Mucosa of descending colon (tissue), 3 donors: ENCODE results near the gene CBX8. TPM values are rescaled to one million over a fixed set of nuclear protein-coding genes. Genes with fewer than 3 reads are reported as not detected.

Source experiments
- ATAC-seq: fragments of 200-7000 bp; cut with Tn5 transposase; one replicate; pipeline ENCODE4 v1.9.1; 2020; ENCODE audit warnings: mild to moderate bottlenecking, moderate library complexity
- DNase-seq, 3 donors: peaks; one replicate each; pipeline ENCODE4 v3.0.0-alpha.2; 2020
- H3K36me3 ChIP-seq: fragments of 200-600 bp; one replicate; pipeline ENCODE4 v1.8.0; 2021; ENCODE audit warnings: low read depth, mild to moderate bottlenecking
- H3K4me1 ChIP-seq: fragments of 200-600 bp; one replicate; pipeline ENCODE4 v1.8.0; 2021; ENCODE audit warnings: low read depth, mild to moderate bottlenecking
- H3K4me3 ChIP-seq: fragments of 200-600 bp; one replicate; pipeline ENCODE4 v1.8.0; 2021; ENCODE audit warnings: mild to moderate bottlenecking
- H3K9me3 ChIP-seq: fragments of 200-600 bp; one replicate; pipeline ENCODE4 v1.8.0; 2021; ENCODE audit warnings: mild to moderate bottlenecking
- intact Hi-C, 2 donors: fragments of 100-400 bp; cut with DNase I in 1 of 2; cut with micrococcal nuclease in 1 of 2; formaldehyde crosslinking; loops; one replicate each; pipeline versions ENCODE4 v1.11.0 to v1.11.1; 2022; cut with DNase I, micrococcal nuclease
- total RNA-seq, 3 donors: library from RNA; stranded (reverse); fragmentation: NEBNext Ultra II Directional in 2 of 3; extraction: Animal tissue kit (Norgen Biotek cat#: 25700) in 2 of 3; gene quantifications; one replicate each; pipeline versions ENCODE4 v1.2.1 to v1.2.4, GENCODE V29; 2021 to 2023
- TF ChIP-seq, protein P1 (sequence below): fragments of 200-600 bp; IDR thresholded peaks from one replicate; pipeline ENCODE4 v1.8.0; 2022; ENCODE audit warnings: antibody characterized with exemption, mild to moderate bottlenecking
- donor health status: DM: no; HTN: no; CAD: no; lungs with moderate emphysema.
- donor health status: DM: no; HTN: no; CAD: no.
- donor health status: DM: no; HTN: yes; CAD: no.

CBX8 gene
- total RNA-seq, 3 donors from 2014 or later, result 3.4 to 4.7 (median 4.0) TPM

- Histone ChIP-seq H3K4me3 (no peak overlapping the region), H3K36me3 (no peaks in the 10 kb centered on the region), H3K4me1 (peaks cover 8% of the 10 kb centered on the region), H3K9me3 (no peaks in the 10 kb centered on the region)
- intact Hi-C loops, result no loop called here
- ATAC-seq (no peak), DNase-seq (peak in 1 of 3 donors; percentile 12)
- TF ChIP-seq, protein P1, sequence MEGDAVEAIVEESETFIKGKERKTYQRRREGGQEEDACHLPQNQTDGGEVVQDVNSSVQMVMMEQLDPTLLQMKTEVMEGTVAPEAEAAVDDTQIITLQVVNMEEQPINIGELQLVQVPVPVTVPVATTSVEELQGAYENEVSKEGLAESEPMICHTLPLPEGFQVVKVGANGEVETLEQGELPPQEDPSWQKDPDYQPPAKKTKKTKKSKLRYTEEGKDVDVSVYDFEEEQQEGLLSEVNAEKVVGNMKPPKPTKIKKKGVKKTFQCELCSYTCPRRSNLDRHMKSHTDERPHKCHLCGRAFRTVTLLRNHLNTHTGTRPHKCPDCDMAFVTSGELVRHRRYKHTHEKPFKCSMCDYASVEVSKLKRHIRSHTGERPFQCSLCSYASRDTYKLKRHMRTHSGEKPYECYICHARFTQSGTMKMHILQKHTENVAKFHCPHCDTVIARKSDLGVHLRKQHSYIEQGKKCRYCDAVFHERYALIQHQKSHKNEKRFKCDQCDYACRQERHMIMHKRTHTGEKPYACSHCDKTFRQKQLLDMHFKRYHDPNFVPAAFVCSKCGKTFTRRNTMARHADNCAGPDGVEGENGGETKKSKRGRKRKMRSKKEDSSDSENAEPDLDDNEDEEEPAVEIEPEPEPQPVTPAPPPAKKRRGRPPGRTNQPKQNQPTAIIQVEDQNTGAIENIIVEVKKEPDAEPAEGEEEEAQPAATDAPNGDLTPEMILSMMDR, result no peak
Measured at GRCh38 chr17:79745641-79746105, 51.2 kb downstream of the CBX8 start.

DNA sequence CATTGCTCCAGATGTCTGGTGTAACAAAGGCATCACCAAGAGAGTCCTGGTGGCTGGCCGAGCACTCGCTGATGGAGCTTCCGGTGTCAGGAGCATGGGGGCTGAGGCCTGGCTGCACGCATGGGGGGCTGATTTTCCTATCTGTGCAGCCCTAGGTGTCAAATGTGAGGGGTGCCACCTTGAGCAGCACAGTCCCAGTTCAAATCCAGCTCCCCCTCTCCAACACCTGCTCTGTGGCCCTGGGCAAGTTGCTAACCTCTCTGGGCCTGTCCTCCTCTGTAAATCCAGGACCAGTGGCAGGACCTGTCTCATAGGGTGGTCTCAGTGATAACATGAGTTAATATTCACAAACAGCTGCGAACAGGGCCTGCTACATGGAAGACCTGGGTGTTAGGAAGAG lies 53.3 kb downstream of the CBX8 start:
- ATAC-seq (no peak), DNase-seq (no peak)
- intact Hi-C loops, result no loop called here

DNA sequence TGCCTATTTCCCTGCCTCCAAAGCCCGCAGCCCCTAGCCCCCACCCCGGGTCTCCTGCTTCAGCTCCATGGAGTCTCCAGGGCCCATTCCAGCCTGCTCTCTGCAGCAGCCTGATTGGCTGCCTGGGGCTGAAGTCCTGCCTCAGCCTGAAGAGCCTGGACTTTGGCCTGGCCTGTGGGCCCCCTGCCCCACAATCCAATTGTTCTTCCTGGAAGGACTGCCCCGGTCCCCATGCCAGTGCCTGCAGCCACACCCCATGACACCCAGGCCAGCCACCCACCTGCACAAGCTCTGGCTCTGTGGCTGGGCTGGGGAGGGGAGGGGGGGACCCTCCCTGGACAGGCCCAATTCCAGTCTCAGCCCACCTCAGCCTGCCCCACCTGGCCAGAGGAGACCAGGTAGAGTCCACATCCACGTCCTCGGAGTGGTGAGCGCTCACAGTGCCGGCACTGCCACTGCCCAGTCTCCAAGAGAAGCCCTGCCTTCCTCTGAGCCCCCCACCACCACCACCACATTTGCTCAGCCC lies 53.9 kb downstream of the CBX8 start:
- intact Hi-C loops, result no loop called here

More for the DNA sequence above, 53.3 kb downstream of the CBX8 start:
- H3K4me3 ChIP-seq, result no peak overlapping the region
- no peaks in the 10 kb centered on the region for H3K36me3 ChIP-seq
- TF ChIP-seq, protein P1, result no peak
- H3K4me1 ChIP-seq, result peaks cover 8% of the 10 kb centered on the region
- no peaks in the 10 kb centered on the region for H3K9me3 ChIP-seq

DNA sequence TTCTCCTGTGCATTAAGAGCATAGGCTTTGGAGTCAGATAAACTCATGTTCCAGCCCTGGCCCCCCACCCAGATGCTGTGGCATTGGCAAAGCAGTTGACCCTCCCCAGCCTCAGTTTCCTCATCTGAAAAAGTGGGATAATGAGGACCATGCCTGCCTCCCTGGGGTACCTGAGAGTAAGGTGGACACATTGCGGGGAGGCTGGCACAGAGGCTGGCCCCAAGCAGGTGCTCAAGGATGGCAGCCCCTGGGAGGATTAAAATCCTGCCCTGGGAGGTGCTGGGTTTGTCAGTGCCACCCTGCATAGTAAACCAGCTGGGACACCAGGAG lies 54.3 kb downstream of the CBX8 start:
- H3K4me1 ChIP-seq, result peaks cover 8% of the 10 kb centered on the region

More for the DNA sequence above, 53.9 kb downstream of the CBX8 start:
- no peaks in the 10 kb centered on the region for H3K36me3 ChIP-seq
- ATAC-seq, result no peak
- H3K9me3 ChIP-seq, result no peaks in the 10 kb centered on the region
- no peak for DNase-seq
- TF ChIP-seq, protein P1, result no peak
- peaks cover 8% of the 10 kb centered on the region for H3K4me1 ChIP-seq
- H3K4me3 ChIP-seq, result no peak overlapping the region

More for the DNA sequence above, 54.3 kb downstream of the CBX8 start:
- Histone ChIP-seq H3K9me3 (no peaks in the 10 kb centered on the region), H3K4me3 (no peak overlapping the region), H3K36me3 (no peaks in the 10 kb centered on the region)
- ATAC-seq (no peak), DNase-seq (no peak)
- TF ChIP-seq, protein P1, result no peak
- intact Hi-C loops, result no loop called here

Other genes starting within 250 kb of the CBX8 start
- 100 to 1,000 TPM in 1 of 3 donors, 1 to 10 TPM in 1, under 1 TPM in 1; 0.90 to 155 (median 2.4) TPM for gene RBFOX3, start 186.0 kb downstream of the CBX8 start, total RNA-seq
- not detected for gene ENPP7, start 66.1 kb downstream of the CBX8 start, total RNA-seq
- gene CBX2, start 18.9 kb downstream of the CBX8 start, total RNA-seq, result 1 to 10 TPM in 1 of 3 donors, under 1 TPM in 2; 0.14 to 1.5 (median 0.76) TPM
- gene CBX4, start 42.4 kb upstream of the CBX8 start, total RNA-seq, result 10 to 100 TPM; 10.2 to 14.2 (median 13.2) TPM
- gene TBC1D16, start 238.8 kb upstream of the CBX8 start, total RNA-seq, result 10 to 100 TPM; 10.9 to 23.4 (median 22.1) TPM
- 1 to 10 TPM; 2.1 to 5.9 (median 2.7) TPM for gene CCDC40, start 239.6 kb upstream of the CBX8 start, total RNA-seq